ENCODE measurements around the gene PCMTD2. TPM values are rescaled to one million over a fixed set of nuclear protein-coding genes. Genes with fewer than 3 reads are reported as not detected.

Gene PCMTD2
- total and polyA plus RNA-seq, 2 of the 13 experiments (the other 11 are each of a cell fraction or from before 2014, with no cell fraction given) = 47.0 to 76.9 TPM

- TF ChIP-seq ZGPAT (CRISPR knock-in tag; IDR thresholded peaks at IDR 0.05) = peak; percentile 78; the same call in 1 of the 2 replicates
- TF ChIP-seq, protein P1, sequence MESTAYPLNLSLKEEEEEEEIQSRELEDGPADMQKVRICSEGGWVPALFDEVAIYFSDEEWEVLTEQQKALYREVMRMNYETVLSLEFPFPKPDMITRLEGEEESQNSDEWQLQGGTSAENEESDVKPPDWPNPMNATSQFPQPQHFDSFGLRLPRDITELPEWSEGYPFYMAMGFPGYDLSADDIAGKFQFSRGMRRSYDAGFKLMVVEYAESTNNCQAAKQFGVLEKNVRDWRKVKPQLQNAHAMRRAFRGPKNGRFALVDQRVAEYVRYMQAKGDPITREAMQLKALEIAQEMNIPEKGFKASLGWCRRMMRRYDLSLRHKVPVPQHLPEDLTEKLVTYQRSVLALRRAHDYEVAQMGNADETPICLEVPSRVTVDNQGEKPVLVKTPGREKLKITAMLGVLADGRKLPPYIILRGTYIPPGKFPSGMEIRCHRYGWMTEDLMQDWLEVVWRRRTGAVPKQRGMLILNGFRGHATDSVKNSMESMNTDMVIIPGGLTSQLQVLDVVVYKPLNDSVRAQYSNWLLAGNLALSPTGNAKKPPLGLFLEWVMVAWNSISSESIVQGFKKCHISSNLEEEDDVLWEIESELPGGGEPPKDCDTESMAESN (CRISPR knock-in tag; conservative IDR thresholded peaks at IDR 0.05) = peak; percentile 57; the same call in 1 of the 2 replicates
- TF ChIP-seq ZNF558 (CRISPR knock-in tag; IDR thresholded peaks at IDR 0.05; ENCODE audit: borderline replicate concordance) = 0 out of 2 replicates have a peak, but pooled peaks have one; percentile 52
- TF ChIP-seq CHD4 (IDR thresholded peaks at IDR 0.05; ENCODE audit: borderline replicate concordance, low read length) = peak; percentile 83; the same call in 1 of the 2 replicates
- peak; percentile 61 for TF ChIP-seq PTBP1 (IDR thresholded peaks at IDR 0.05; ENCODE audit: low read depth, low read length, poor library complexity, severe bottlenecking)
- TF ChIP-seq ZFP91 (CRISPR knock-in tag; IDR thresholded peaks at IDR 0.05; ENCODE audit: borderline replicate concordance) = peak; percentile 76; the same call in 1 of the 2 replicates
- TF ChIP-seq AFF4 (CRISPR knock-in tag; IDR thresholded peaks at IDR 0.05) = 0 out of 2 replicates have a peak, but pooled peaks have one; percentile 59
- TF ChIP-seq, protein P2, sequence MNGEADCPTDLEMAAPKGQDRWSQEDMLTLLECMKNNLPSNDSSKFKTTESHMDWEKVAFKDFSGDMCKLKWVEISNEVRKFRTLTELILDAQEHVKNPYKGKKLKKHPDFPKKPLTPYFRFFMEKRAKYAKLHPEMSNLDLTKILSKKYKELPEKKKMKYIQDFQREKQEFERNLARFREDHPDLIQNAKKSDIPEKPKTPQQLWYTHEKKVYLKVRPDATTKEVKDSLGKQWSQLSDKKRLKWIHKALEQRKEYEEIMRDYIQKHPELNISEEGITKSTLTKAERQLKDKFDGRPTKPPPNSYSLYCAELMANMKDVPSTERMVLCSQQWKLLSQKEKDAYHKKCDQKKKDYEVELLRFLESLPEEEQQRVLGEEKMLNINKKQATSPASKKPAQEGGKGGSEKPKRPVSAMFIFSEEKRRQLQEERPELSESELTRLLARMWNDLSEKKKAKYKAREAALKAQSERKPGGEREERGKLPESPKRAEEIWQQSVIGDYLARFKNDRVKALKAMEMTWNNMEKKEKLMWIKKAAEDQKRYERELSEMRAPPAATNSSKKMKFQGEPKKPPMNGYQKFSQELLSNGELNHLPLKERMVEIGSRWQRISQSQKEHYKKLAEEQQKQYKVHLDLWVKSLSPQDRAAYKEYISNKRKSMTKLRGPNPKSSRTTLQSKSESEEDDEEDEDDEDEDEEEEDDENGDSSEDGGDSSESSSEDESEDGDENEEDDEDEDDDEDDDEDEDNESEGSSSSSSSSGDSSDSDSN (CRISPR knock-in tag; IDR thresholded peaks at IDR 0.05) = peak; percentile 59
- TF ChIP-seq, protein P3, sequence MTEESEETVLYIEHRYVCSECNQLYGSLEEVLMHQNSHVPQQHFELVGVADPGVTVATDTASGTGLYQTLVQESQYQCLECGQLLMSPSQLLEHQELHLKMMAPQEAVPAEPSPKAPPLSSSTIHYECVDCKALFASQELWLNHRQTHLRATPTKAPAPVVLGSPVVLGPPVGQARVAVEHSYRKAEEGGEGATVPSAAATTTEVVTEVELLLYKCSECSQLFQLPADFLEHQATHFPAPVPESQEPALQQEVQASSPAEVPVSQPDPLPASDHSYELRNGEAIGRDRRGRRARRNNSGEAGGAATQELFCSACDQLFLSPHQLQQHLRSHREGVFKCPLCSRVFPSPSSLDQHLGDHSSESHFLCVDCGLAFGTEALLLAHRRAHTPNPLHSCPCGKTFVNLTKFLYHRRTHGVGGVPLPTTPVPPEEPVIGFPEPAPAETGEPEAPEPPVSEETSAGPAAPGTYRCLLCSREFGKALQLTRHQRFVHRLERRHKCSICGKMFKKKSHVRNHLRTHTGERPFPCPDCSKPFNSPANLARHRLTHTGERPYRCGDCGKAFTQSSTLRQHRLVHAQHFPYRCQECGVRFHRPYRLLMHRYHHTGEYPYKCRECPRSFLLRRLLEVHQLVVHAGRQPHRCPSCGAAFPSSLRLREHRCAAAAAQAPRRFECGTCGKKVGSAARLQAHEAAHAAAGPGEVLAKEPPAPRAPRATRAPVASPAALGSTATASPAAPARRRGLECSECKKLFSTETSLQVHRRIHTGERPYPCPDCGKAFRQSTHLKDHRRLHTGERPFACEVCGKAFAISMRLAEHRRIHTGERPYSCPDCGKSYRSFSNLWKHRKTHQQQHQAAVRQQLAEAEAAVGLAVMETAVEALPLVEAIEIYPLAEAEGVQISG (CRISPR knock-in tag; IDR thresholded peaks at IDR 0.05) = peak; percentile 65
- peak; percentile 29; the same call in 1 of the 2 replicates for TF ChIP-seq SAP130 (CRISPR knock-in tag; IDR thresholded peaks at IDR 0.05; ENCODE audit: low read depth)
- 0 out of 2 replicates have a peak, but pooled peaks have one; percentile 36 for TF ChIP-seq ZBTB7B (CRISPR knock-in tag; IDR thresholded peaks at IDR 0.05)
- peak; percentile 9; the same call in 1 of the 2 replicates for TF ChIP-seq ZBTB38 (CRISPR knock-in tag; IDR thresholded peaks at IDR 0.05)
Measured at GRCh38 chr20:64285579-64286446, 30.3 kb downstream of the PCMTD2 start (continued).
